Right lobe of liver (tissue), 6 donors: Measurements from ENCODE around the gene ACOT11. TPM values are rescaled to one million over a fixed set of nuclear protein-coding genes. Genes with fewer than 3 reads are reported as not detected.

Experiments
- ATAC-seq, 4 donors: fragments of 200-7000 bp; cut with Tn5 transposase; one replicate each; pipeline ENCODE4 v1.9.1; 2020; ENCODE audit warnings: mild to moderate bottlenecking in 4 of 4, moderate library complexity in 4 of 4
- DNase-seq, 3 donors: peaks; one replicate each; pipeline ENCODE4 v3.0.0-alpha.2; 2020
- H3K27ac ChIP-seq, 3 donors: fragments of 200-600 bp; one replicate each; pipeline ENCODE4 v1.8.0; 2022
- H3K27me3 ChIP-seq, 2 donors: fragments of 200-600 bp; one replicate each; pipeline ENCODE4 v1.8.0; 2022
- H3K36me3 ChIP-seq, 4 donors: fragments of 200-600 bp; sonication (generic) in 1 of 4; one replicate each; pipeline versions ENCODE4 v1.5.1 to v1.8.0; 2017 to 2022; ENCODE audit warnings: control low read depth in 1 of 4
- H3K4me1 ChIP-seq, 4 donors: fragments of 200-600 bp; sonication (generic) in 1 of 4; one replicate each; pipeline versions ENCODE4 v1.5.1 to v1.8.0; 2017 to 2022; ENCODE audit warnings: control low read depth in 1 of 4
- H3K4me3 ChIP-seq, 3 donors: fragments of 200-600 bp; one replicate each; pipeline ENCODE4 v1.8.0; 2022
- H3K9me3 ChIP-seq, 4 donors: fragments of 200-600 bp; sonication (generic) in 1 of 4; one replicate each; pipeline versions ENCODE4 v1.5.1 to v1.8.0; 2017 to 2022; ENCODE audit warnings: control low read depth in 1 of 4
- CTCF ChIP-seq, 4 donors: fragments of 200-600 bp in 3 of 4; fragments of 450-650 bp in 1 of 4; IDR thresholded peaks; one replicate each; pipeline versions ENCODE4 v1.5.1 to v1.8.0; 2016 to 2022; ENCODE audit warnings: antibody characterized with exemption in 4 of 4, mild to moderate bottlenecking in 2 of 4
- POLR2A ChIP-seq: fragments of 450-650 bp; IDR thresholded peaks from one replicate; pipeline ENCODE4 v1.6.1; 2017; ENCODE audit warnings: antibody characterized with exemption, mild to moderate bottlenecking
- WGBS: methylation state at CpG from one replicate; pipeline ENCODE4 v1.1.6; 2018; ENCODE audit warnings: low coverage, low lambda C conversion rate; ENCODE audit not compliant: insufficient coverage; ENCODE audit errors: missing lambda C conversion rate; 5-methylcytosine and 5-hydroxymethylcytosine counted together
- intact Hi-C, 2 donors: fragments of 100-400 bp; cut with DNase I; formaldehyde crosslinking; loops; one replicate each; pipeline versions ENCODE4 v1.11.2 to v1.14.1; 2022
- total RNA-seq, 6 experiments: library from RNA; depleted of rRNA in 2 of 6; stranded (reverse); fragments of >200 nt in 2 of 6; fragmentation: NEBNext Ultra II Directional in 3 of 6; extraction: Animal tissue kit (Norgen Biotek cat#: 25700) in 3 of 6; gene quantifications; one replicate each; pipeline versions ENCODE4 v1.1.0 to v1.2.4, GENCODE V29; 2016 to 2023
- donor health status: DM: no; HTN: yes; CAD: no.
- donor health status: DM: no; HTN: no; CAD: no.
- donor health status: DM: no; HTN: no; CAD: no.
- donor health status: DM: no; HTN: yes; CAD: no.
- donor health status: DM: no; HTN: yes; CAD: no.

ACOT11 gene
- total RNA-seq, 6 experiments from 2014 or later = 0.50 to 1.3 (median 0.84) TPM

- no peak for ATAC-seq
These were observed 54.5 kb downstream of the ACOT11 start for GRCh38 chr1:54602554-54602953.

GRCh38 chr1:54603241-54603640 lies 55.2 kb downstream of the ACOT11 start:
- Histone ChIP-seq H3K4me3 (no peak overlapping the region), H3K36me3 (no peaks in the 10 kb centered on the region), H3K4me1 (no peaks in the 10 kb centered on the region), H3K9me3 (no peaks in the 10 kb centered on the region), H3K27me3 (no peaks in the 10 kb centered on the region), H3K27ac (no peak overlapping the region)
- DNase-seq (no peak), ATAC-seq (no peak)
- TF ChIP-seq POLR2A (no peak), CTCF (IDR thresholded peaks at IDR 0.05) (no peak)
- intact Hi-C loops = no loop called here
- WGBS = 75% methylated on average over 3 of the region's 6 CpGs

More at GRCh38 chr1:54602554-54602953, 54.5 kb downstream of the ACOT11 start:
- WGBS = 94% methylated on average over 9 of the region's 18 CpGs
- no peaks in the 10 kb centered on the region for H3K27me3 ChIP-seq
- no peak for DNase-seq
- H3K36me3 ChIP-seq = no peaks in the 10 kb centered on the region
- H3K27ac ChIP-seq = no peak overlapping the region
- no peaks in the 10 kb centered on the region for H3K4me1 ChIP-seq
- TF ChIP-seq CTCF (IDR thresholded peaks at IDR 0.05) = no peak
- no peak for TF ChIP-seq POLR2A
- no peak overlapping the region for H3K4me3 ChIP-seq
- intact Hi-C loops = no loop called here
- no peaks in the 10 kb centered on the region for H3K9me3 ChIP-seq

- Histone ChIP-seq H3K4me1 (no peaks in the 10 kb centered on the region), H3K36me3 (no peaks in the 10 kb centered on the region), H3K27ac (no peak overlapping the region), H3K9me3 (no peaks in the 10 kb centered on the region), H3K4me3 (no peak overlapping the region), H3K27me3 (no peaks in the 10 kb centered on the region)
- no CpG with 5 or more reads among the region's 7 CpGs for WGBS
- intact Hi-C loops = no loop called here
- ATAC-seq (no peak), DNase-seq (no peak)
- TF ChIP-seq POLR2A (no peak), CTCF (IDR thresholded peaks at IDR 0.05) (no peak)
These were observed 56.0 kb downstream of the ACOT11 start for GRCh38 chr1:54604051-54604450.

GRCh38 chr1:54604572-54605370 lies 56.7 kb downstream of the ACOT11 start:
- H3K4me1 ChIP-seq = no peaks in the 10 kb centered on the region
- no peaks in the 10 kb centered on the region for H3K9me3 ChIP-seq
- DNase-seq (no peak), ATAC-seq (no peak)
- no peaks in the 10 kb centered on the region for H3K36me3 ChIP-seq
- intact Hi-C loops = no loop called here
- no peak for TF ChIP-seq CTCF (IDR thresholded peaks at IDR 0.05)
- TF ChIP-seq POLR2A = no peak
- no peak overlapping the region for H3K4me3 ChIP-seq
- WGBS = 62% methylated on average over 5 of the region's 13 CpGs
- H3K27ac ChIP-seq = no peak overlapping the region
- H3K27me3 ChIP-seq = no peaks in the 10 kb centered on the region
